GM19452 (cell line): Measurements from ENCODE around the gene CAPN2.

ENCODE experiments used
- ATAC-seq: cut with Tn5 transposase; IDR thresholded peaks from one replicate; pipeline ENCODE4 v1.9.1; 2021; ENCODE audit not compliant: unreplicated experiment

The CAPN2 gene

DNA sequence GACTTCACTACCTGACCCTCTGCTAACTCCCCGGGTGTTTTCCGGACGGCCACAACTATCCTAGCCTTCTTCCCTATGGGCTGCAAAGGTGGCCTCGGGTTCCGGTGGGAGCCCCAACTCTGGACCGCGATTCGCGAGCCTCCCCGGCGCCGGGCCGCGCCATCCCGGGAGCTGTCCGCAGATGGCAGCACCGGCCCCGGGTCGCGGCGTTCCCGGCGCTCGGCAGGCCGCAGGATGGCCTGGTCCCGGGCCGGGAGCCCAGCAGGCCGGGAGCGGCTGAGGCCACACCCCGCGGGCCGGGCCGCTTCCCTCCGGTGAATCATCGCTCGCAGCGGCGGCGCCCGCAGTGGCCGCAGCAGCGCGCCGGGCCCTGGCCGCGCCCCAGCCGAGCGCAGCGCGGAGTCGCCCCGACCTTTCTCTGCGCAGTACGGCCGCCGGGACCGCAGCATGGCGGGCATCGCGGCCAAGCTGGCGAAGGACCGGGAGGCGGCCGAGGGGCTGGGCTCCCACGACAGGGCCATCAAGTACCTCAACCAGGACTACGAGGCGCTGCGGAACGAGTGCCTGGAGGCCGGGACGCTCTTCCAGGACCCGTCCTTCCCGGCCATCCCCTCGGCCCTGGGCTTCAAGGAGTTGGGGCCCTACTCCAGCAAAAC lies at the start of gene CAPN2:
Gene CAPN2, plus strand, starts transcription at position 346 of the 656 bp plus-strand sequence. Its CDS starts 102 bp downstream, at position 448.
- ATAC-seq: peak; percentile 62

DNA sequence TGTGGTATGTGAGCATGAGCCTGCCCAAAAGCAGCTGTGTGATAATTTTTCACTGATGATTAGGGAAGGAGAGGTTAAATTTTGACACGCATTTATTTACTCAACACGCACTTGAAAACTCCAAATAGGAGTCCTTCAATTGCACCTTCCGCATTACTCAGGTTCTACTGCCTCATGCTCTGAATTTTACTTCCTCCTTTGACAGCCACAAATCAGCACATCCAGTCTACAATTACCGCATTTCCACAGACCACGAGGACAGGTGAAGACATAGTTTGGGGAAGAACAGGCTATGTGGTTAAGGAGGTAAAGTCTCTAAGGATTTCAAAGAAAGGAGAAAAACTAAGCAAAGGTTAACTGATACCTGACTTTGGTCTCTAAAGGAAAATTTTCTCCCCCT lies 49.4 kb upstream of the CAPN2 start:
- ATAC-seq: no peak

DNA sequence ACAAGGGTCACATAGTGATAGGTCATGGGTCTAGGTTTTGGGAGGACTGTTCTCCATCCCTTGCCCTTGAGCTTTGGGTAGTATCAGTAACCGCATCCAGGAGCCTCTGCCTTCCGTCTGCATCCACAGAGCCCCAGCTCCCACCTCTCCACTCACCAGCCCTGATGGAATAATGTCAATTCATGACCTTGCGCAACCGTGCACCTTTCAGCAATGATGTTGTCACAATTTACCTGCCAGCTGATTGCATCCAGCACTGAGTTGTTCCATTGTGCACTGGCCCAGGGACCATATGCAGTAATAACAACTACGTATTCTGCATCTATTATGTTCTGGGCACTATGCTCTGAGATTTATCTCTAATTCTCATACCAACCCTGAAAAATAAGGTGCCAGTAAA lies 48.2 kb upstream of the CAPN2 start:
- no peak for ATAC-seq

GRCh38 chr1:223665592-223666312 lies 46.6 kb upstream of the CAPN2 start, which contains the start of gene CAPN8:
Gene CAPN8 (minus strand): TSS chr1:223665701. CDS start chr1:223665646, 55 bp downstream.
- no peak for ATAC-seq

DNA sequence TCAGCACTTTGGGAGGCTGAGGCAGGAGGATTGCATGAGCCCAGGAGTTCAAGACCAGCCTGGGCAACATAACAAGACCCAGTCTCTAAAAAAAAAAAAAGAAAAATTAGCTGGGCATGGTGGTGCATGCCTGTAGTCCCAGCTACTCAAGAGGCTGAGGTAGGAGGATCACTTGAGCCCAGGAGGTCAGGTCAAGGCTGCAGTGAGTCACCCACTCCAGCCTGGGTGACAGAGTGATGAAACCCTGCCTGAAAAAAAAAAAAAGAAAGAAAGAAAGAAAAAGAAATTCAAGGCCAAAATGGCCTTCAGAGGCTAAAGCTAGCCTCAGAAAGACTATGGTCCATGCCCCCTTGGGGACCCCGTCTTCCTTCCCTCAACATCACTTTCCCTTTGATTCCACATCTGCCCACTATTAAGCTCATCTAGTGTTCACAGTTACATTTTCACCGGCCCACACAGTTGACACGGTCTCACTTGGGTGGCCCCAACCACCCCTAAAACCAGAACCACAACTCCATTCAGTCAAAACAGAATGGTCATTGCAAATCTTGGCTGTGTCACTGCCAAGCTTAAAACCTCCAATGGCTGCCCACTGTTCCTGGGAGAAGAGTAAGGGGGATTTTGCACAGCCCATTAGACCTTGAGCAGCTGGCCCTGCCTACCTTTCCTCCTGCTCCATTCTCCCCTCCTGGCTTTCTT lies 44.7 kb upstream of the CAPN2 start:
- no peak for ATAC-seq

DNA sequence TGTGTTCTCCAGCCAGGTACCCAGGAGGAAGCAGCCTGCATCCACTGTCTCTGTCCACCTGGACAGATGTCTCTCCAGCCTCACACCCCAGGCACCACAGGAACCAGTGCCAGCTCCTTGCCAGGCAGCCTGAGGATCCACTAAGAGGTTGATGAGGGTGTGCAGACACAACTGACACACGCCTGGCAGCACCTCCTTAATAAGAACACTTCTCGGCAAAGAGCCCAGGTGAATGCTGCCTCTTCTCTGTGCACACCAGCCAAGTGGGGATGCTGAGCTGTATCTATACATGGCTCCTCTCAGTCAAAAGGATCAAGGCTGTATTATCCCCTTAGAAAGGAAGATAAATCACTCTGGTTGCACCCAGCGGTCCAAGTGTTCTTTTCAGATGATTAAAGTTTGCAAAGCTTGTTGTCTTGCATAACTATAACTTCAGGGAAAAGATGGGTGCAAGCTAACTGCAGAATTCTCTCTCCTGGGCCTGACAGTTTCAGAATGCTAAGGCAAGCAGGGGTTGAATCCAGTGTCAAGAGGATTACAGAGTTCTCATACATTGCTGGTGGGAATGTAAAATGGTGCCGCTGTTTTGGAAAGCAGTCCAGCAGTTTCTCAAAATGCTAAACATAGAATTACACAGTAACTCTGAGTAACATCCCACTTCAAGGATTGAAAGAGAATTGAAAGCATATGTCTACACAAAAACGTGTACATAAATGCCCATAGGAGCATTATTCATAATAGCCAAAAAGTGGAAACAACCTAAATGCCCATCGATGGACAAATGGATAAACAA lies 43.1 kb upstream of the CAPN2 start:
- no peak for ATAC-seq

DNA sequence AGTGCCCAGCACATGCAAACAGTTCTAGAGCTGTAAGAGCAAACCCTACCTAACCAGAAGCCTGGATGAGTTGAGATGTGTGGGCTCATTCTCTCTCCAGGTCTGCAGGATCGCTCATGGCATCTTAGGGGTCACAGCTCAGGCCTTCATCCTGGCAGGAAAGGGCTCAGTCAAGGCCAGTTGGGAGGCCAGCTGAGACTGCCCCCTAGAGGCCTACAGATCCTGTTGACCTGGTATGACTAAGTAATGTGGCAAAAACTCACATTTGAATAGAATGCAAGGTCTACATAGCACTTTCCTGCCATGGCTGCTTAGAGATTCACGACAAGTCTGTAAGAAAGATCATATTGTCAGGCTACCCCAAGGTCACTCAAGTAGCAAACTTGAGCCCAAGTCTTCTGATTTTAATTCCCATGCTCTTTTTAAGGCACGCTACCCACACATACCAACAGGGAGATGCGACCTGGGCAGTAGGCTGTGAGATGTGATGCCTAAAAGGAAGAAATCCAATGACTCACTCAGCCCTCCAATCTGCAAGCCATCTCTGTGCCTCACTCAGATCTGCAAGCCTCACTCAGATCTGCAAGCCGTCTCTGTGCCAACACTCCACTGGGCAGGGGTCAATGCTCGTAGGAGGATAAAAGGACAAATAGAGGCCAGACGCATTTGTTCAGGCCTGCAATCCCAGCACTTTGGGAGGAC lies 41.7 kb upstream of the CAPN2 start:
- no peak for ATAC-seq

GRCh38 chr1:223674119-223674890 lies 38.0 kb upstream of the CAPN2 start:
- ATAC-seq: no peak

GRCh38 chr1:223678841-223679240 lies 33.5 kb upstream of the CAPN2 start:
- no peak for ATAC-seq

GRCh38 chr1:223680188-223680587 lies 32.2 kb upstream of the CAPN2 start:
- no peak for ATAC-seq

DNA sequence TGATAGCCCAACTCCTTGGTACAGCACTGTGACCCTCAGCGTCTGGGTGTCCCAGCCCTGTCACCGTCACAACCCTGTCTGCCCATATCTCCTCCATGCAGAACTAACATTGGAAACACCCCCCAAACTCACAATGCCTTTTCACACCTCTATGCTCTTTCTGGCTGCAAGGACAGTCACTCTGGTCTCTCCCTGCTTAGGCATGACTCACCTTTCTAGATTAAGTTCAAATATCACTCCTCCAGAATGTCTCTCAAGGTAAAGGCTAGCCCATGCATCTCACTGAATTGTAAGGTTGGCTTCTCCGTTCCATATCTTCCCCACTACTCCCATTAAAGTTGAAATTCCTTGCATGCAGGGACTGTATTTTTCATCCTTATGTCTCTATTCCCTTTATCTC lies 29.8 kb upstream of the CAPN2 start:
- ATAC-seq: no peak

- no peak for ATAC-seq
Measured at GRCh38 chr1:223683586-223684487, 28.5 kb upstream of the CAPN2 start.

GRCh38 chr1:223684488-223684792 lies 27.9 kb upstream of the CAPN2 start:
- ATAC-seq: no peak

- ATAC-seq: no peak
Measured at GRCh38 chr1:223691121-223691520, 21.2 kb upstream of the CAPN2 start.

DNA sequence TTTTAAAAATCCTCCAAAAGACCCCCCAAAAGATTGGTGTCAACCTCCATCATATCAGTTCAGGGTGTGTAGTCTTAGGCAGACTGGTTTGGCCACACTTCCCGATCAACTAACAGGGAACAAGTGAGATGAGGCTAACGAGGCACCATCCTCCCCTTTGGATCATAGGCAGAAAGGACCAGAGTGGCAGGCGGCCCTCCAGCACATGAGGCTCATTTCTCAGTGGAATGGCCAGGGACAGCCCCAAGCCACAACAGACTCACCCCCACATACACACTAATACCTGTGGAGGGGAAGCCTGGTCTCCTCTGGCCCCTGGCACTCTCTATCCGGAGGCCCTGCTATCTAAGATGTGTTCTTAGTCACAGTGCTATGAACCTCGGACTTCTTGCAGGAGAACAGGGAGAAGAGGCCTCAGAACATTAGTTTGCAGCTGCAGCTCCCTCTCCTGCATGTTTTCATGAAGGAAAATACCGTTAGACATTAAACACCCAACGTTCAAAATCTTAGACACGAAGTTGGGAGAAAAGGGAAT lies 17.3 kb upstream of the CAPN2 start:
- ATAC-seq: no peak

GRCh38 chr1:223695941-223696340 lies 16.4 kb upstream of the CAPN2 start:
- no peak for ATAC-seq

GRCh38 chr1:223700388-223700918 lies 11.9 kb upstream of the CAPN2 start:
- no peak for ATAC-seq

DNA sequence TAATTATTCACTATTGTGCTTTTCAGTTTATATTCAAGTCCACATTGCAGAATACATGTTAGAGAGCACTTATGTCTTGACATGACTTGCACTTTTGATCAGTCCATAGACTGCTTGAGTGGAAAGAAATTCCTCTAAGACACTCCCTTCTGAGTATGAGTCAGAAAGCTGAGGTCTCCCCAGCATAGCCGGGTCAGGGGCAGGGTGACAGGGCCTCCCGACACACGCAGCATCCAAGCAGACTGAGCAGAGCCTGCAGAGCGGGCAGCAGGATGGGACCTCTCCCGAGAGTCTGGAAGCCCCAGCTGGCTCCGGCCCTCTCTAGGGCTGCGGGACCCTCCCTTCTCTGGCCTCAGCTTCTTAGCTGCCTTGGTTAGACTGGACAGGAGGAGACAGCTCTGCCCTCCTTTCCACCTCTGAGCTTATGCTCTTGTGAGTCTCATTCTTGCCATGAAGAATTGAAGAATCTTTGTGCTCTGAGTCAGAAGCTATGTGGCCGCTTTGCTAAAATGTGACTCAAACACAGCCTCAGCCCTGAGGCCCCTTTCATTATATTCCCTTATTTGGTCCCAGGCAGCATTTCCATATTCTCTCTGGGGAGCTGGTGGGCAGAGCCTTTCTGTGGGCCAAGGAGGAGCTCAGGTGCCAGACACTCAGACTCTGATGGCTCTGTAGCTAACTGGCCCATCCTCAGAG lies 11.2 kb upstream of the CAPN2 start:
- no peak for ATAC-seq
